HepG2 (cell line): ENCODE data around the gene ELMO2. TPM values are rescaled to one million over a fixed set of nuclear protein-coding genes. Genes with fewer than 3 reads are reported as not detected.
A peak's percentile ranks its signal among the peaks of the same experiment; 100 is the strongest.

Source experiments
- ATF3 ChIP-seq: sonication (generic); formaldehyde crosslinking; IDR thresholded peaks from 2 replicates; pipeline ENCODE4 v1.4.0; 2020; ENCODE audit warnings: missing genetic modification reagents
- GABPA ChIP-seq, 2 experiments: IDR thresholded peaks; 2 replicates each; pipeline ENCODE4 v1.6.1; 2011 to 2016; ENCODE audit warnings: low read depth in 2 of 2, low read length in 1 of 2, missing biosample characterization in 1 of 2, missing genetic modification characterization in 1 of 2
- GLMP ChIP-seq: sonication (generic); formaldehyde crosslinking; IDR thresholded peaks from 2 replicates; pipeline ENCODE4 v1.9.0; 2021; ENCODE audit warnings: missing genetic modification reagents, mild to moderate bottlenecking, borderline replicate concordance
- MATR3 ChIP-seq: sonication (generic); formaldehyde crosslinking; IDR thresholded peaks from 2 replicates; pipeline ENCODE4 v1.4.0; 2020; ENCODE audit warnings: missing genetic modification reagents
- MTA1 ChIP-seq: sonication (generic); formaldehyde crosslinking; IDR thresholded peaks from 2 replicates; pipeline ENCODE4 v1.4.0; 2020; ENCODE audit warnings: missing genetic modification reagents, mild to moderate bottlenecking, borderline replicate concordance
- NBN ChIP-seq: fragments of 450-650 bp; conservative IDR thresholded peaks from 2 replicates; pipeline ENCODE4 v1.6.1; 2017
- PRDM10 ChIP-seq: sonication (generic); formaldehyde crosslinking; IDR thresholded peaks from 2 replicates; pipeline ENCODE4 v1.4.0; 2020; ENCODE audit warnings: low read depth, missing genetic modification reagents
- PRPF4 ChIP-seq: fragments of 200-400 bp; formaldehyde crosslinking; IDR thresholded peaks from 2 replicates; pipeline ENCODE4 v1.6.1; 2016; ENCODE audit warnings: low read length, low read depth; ENCODE audit not compliant: poor library complexity, severe bottlenecking
- YEATS4 ChIP-seq: sonication (generic); formaldehyde crosslinking; IDR thresholded peaks from 2 replicates; pipeline ENCODE4 v1.4.0; 2020; ENCODE audit warnings: missing genetic modification reagents, borderline replicate concordance
- ZFP36L1 ChIP-seq: sonication (generic); formaldehyde crosslinking; IDR thresholded peaks from 2 replicates; pipeline ENCODE4 v1.8.0; 2022; ENCODE audit warnings: mild to moderate bottlenecking, missing genetic modification reagents, moderate library complexity
- ZNF235 ChIP-seq: sonication (generic); formaldehyde crosslinking; IDR thresholded peaks from 2 replicates; pipeline ENCODE4 v1.8.1; 2023; ENCODE audit warnings: mild to moderate bottlenecking, missing genetic modification reagents, borderline replicate concordance
- ZNF441 ChIP-seq: sonication (generic); formaldehyde crosslinking; IDR thresholded peaks from 2 replicates; pipeline ENCODE4 v1.7.0; 2021; ENCODE audit warnings: missing genetic modification reagents, borderline replicate concordance
- ZNF503 ChIP-seq: sonication (generic); formaldehyde crosslinking; IDR thresholded peaks from 2 replicates; pipeline ENCODE4 v1.4.0; 2020; ENCODE audit warnings: missing genetic modification reagents
- ZNF512 ChIP-seq: sonication (generic); formaldehyde crosslinking; IDR thresholded peaks from 2 replicates; pipeline ENCODE4 v1.4.0; 2020; ENCODE audit warnings: mild to moderate bottlenecking, missing genetic modification reagents
- polyA plus RNA-seq, 8 experiments: library from polyadenylated mRNA; depleted of rRNA in 3 of 8; stranded (reverse) in 7 of 8; unstranded in 1 of 8; fragments of >200 nt; fragmentation: Illumina TruSeq in 4 of 8; extraction: Trizol in 4 of 8; gene quantifications; 2 replicates each; pipeline versions ENCODE4 v1.2.1 to v1.2.3, GENCODE V29; 2011 to 2016; ENCODE audit warnings: low read depth in 4 of 8, missing spikeins in 1 of 8, mixed read lengths in 1 of 8; ENCODE audit not compliant: insufficient read depth in 1 of 8
- total RNA-seq, 5 experiments: library from RNA; depleted of rRNA; stranded (reverse); fragments of >200 nt; fragmentation: Illumina TruSeq; extraction: Trizol; gene quantifications; 2 replicates each; pipeline ENCODE4 v1.2.3, GENCODE V29; 2016; ENCODE audit warnings: low read depth in 1 of 5
- TF ChIP-seq, protein P1 (sequence below): IDR thresholded peaks from 2 replicates; pipeline ENCODE4 v1.6.1; 2016; ENCODE audit warnings: mild to moderate bottlenecking
- TF ChIP-seq, protein P2 (sequence below): sonication (generic); formaldehyde crosslinking; IDR thresholded peaks from 2 replicates; pipeline ENCODE4 v1.4.0; 2020; ENCODE audit warnings: missing genetic modification reagents, low read depth, mild to moderate bottlenecking, borderline replicate concordance

ELMO2 gene
- total and polyA plus RNA-seq, 2 of the 13 experiments (the other 11 are each of a cell fraction or from before 2014, with no cell fraction given) = 30.6 to 35.7 TPM

GRCh38 chr20:46350201-46350985 lies 56.0 kb downstream of the ELMO2 start (continued):
- no peak for TF ChIP-seq PRDM10 (CRISPR knock-in tag)
- no peak for TF ChIP-seq PRPF4
- TF ChIP-seq ZNF512 (CRISPR knock-in tag) = no peak
- no peak for TF ChIP-seq ZNF235 (CRISPR knock-in tag)
- no peak for TF ChIP-seq MATR3
- TF ChIP-seq ZFP36L1 (CRISPR knock-in tag) = no peak
- TF ChIP-seq ZNF441 (CRISPR knock-in tag) = no peak
- 0 out of 2 replicates have a peak, but pooled peaks have one; percentile 25 for TF ChIP-seq ATF3 (CRISPR knock-in tag)
- TF ChIP-seq MTA1 (CRISPR knock-in tag) = peak; percentile 32; the same call in 1 of the 2 replicates
- TF ChIP-seq NBN = no peak
- TF ChIP-seq GLMP (CRISPR knock-in tag) = no peak
- TF ChIP-seq, protein P1, sequence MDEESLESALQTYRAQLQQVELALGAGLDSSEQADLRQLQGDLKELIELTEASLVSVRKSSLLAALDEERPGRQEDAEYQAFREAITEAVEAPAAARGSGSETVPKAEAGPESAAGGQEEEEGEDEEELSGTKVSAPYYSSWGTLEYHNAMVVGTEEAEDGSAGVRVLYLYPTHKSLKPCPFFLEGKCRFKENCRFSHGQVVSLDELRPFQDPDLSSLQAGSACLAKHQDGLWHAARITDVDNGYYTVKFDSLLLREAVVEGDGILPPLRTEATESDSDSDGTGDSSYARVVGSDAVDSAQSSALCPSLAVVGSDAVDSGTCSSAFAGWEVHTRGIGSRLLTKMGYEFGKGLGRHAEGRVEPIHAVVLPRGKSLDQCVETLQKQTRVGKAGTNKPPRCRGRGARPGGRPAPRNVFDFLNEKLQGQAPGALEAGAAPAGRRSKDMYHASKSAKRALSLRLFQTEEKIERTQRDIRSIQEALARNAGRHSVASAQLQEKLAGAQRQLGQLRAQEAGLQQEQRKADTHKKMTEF (CRISPR knock-in tag) = no peak
- no peak for TF ChIP-seq ZNF503 (CRISPR knock-in tag)
- TF ChIP-seq, protein P2, sequence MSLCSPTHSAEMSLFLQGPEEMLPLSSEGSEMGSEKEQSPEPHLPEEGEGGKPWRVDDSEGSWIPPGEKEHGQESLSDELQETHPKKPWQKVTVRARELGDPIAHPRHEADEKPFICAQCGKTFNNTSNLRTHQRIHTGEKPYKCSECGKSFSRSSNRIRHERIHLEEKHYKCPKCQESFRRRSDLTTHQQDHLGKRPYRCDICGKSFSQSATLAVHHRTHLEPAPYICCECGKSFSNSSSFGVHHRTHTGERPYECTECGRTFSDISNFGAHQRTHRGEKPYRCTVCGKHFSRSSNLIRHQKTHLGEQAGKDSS (CRISPR knock-in tag) = no peak
- no peak for TF ChIP-seq YEATS4
- no peak for TF ChIP-seq GABPA (IDR thresholded peaks at IDR 0.05; ENCODE audit: low read depth, low read length)
- no peak for TF ChIP-seq GABPA (CRISPR knock-in tag; IDR thresholded peaks at IDR 0.05; ENCODE audit: low read depth)
